ENCODE data around the gene CLBA1. TPM values are rescaled to one million over a fixed set of nuclear protein-coding genes. Genes with fewer than 3 reads are reported as not detected.

CLBA1 gene
- polyA plus RNA-seq, 2 donors = 6.5 to 8.3 TPM

DNA sequence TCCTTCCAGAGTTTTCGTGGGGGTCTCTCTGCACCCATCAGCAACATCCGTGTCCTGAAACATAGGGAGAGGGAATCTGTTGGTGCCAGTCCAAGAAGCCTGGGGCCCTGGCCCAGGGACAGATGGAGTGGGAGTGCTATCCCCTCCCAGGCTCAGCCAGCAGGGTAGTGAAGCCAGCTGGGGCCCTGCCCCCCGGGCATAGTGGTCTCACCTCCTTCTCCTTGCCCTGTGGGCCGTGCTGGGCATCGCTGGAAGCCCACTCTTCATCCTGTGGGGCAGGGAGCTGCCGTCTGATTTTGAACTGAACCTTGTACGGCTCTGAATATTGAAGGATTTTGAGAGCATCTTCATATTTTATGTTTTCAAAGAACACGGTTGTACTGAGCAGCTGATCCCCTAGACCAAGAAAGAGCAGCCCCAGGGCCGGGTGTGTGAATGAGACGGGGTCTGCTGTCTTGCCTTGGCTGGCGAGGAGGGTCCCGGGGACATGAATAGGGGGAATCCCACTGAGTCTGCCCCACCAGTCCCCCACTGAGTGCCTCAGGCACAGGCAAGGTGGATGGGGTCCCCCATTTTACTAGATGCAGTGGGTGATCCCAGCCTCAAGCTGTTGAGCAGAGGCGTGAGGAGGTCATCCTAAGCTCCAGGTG lies 30.7 kb upstream of the CLBA1 start:
- H3K27me3 ChIP-seq (ENCODE audit: control insufficient read depth in 1 of 2, insufficient read depth in 2 of 2, low read length in 2 of 2) = no peaks in the 10 kb centered on the region
- no peaks in the 10 kb centered on the region for H3K4me1 ChIP-seq (ENCODE audit: control insufficient read depth in 2 of 2, insufficient read depth in 2 of 2, low read length in 1 of 2)
- H3K36me3 ChIP-seq (ENCODE audit: control insufficient read depth in 2 of 2, insufficient read depth in 2 of 2, low read length in 1 of 2) = peaks cover 0 to 46% of the 10 kb centered on the region in 2 donors
- WGBS, 2 donors = 80 to 84% methylated on average over 13 of the region's 13 CpGs
- no peaks in the 10 kb centered on the region for H3K9me3 ChIP-seq (ENCODE audit: control insufficient read depth in 2 of 2, insufficient read depth in 1 of 2, low read depth in 1 of 2, low read length in 1 of 2)
- H3K27ac ChIP-seq (ENCODE audit: low read depth in 2 of 2, low read length in 1 of 2) = no peak overlapping the region
- no peak overlapping the region for H3K4me3 ChIP-seq (ENCODE audit: low read depth in 1 of 2, low read length in 2 of 2)

DNA sequence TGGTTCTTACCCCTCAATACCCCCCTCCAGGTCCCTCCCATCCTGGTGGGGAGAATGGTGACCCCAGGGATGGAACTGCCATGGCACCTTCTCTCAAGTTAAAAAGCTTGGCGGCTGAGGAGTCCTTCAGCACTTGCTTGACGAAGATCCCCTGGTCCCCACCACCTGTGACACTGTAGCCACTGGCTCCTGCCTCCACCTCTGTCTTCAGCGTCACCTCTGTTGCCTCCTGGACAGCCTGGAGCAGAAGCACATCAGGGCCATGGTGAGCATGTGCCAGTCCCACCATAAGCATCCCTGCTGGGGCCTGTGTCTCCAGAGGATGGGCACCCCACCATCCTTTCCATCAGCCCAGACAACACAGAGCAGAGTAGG lies 30.2 kb upstream of the CLBA1 start:
- no peaks in the 10 kb centered on the region for H3K4me1 ChIP-seq (ENCODE audit: control insufficient read depth in 2 of 2, insufficient read depth in 2 of 2, low read length in 1 of 2)
- 82 to 90% methylated on average over 3 of the region's 3 CpGs for WGBS, 2 donors
- no peak overlapping the region for H3K27ac ChIP-seq (ENCODE audit: low read depth in 2 of 2, low read length in 1 of 2)
- no peaks in the 10 kb centered on the region for H3K27me3 ChIP-seq (ENCODE audit: control insufficient read depth in 1 of 2, insufficient read depth in 2 of 2, low read length in 2 of 2)
- peaks cover 0 to 46% of the 10 kb centered on the region in 2 donors for H3K36me3 ChIP-seq (ENCODE audit: control insufficient read depth in 2 of 2, insufficient read depth in 2 of 2, low read length in 1 of 2)
- H3K4me3 ChIP-seq (ENCODE audit: low read depth in 1 of 2, low read length in 2 of 2) = no peak overlapping the region
- H3K9me3 ChIP-seq (ENCODE audit: control insufficient read depth in 2 of 2, insufficient read depth in 1 of 2, low read depth in 1 of 2, low read length in 1 of 2) = no peaks in the 10 kb centered on the region

DNA sequence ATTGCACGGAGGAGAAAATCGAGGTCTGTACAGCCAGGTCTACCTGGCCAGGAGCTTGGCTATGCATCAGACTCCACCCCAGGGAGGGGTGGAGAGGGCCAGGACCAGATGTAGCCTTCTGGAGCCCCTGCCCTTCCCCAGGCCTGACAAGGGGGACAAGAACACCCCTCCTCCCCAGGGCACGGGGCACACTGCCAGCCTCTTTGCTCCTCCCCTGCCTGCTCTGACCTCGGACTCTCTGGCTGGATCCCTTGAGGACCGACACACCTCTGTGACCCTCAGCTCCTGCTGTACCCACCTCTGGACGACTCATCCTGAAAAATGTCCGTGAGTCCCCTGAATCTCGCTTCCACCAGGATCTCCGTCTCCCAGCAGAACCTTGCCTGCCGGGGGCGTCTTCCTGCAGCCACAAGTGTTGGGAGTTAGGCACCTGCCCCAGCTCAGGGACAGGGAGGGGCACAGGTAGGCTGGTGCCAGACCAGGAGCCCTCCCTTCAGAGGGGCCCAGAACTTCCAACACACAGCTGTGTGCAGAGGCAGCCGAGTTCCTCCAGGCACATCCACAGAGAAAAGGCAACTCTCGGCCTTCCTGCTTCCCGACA lies 29.2 kb upstream of the CLBA1 start:
- H3K27me3 ChIP-seq (ENCODE audit: control insufficient read depth in 1 of 2, insufficient read depth in 2 of 2, low read length in 2 of 2) = no peaks in the 10 kb centered on the region

DNA sequence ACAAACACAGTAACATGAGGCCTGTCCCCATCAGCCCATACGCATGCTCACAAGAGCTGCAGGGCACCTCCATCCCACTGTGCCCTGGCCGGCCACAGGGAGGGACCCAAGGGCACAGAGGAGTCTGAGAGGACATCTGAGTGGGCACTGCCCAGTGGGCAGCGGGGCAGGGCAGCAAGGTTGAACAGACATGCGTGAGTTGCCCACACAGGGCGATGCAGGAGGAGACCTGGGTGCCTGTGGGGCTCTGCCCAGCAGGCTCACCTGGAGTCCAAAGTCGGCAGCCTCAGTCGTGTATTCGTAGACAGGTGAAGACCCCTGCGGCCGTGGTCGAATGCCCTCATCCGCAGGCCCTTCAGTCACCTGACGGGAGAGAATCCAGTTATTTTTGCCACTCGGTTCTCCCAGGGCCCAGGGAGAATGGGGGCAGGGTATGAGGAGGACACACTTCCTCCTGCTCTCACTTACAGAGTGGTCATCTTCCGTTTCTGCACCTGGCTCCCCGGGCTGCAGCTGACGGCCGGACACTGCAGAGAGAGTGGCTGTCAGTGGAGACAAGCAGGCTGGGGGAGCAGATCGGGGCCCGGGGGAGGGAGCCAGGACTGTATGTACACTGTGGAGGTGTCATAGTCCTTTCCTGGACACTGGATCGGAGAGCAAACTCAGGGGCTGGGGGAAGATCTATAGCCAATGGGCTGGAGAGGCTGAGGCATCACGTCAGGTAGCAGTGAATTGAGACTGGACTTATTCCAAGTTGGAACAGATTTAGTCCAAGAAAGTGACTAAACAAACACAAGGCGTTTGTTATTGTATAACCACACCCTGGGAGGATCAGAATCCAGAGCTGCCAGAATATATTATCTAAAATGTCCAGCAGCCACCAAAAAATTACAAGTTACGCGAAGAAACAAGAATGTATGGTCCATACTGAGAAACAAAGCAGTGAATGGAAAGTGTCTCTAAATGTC lies 28.2 kb upstream of the CLBA1 start:
- Histone ChIP-seq H3K27ac (ENCODE audit: low read depth in 2 of 2, low read length in 1 of 2) (peak overlapping the region in 1 of 2 donors; percentile 8), H3K36me3 (ENCODE audit: control insufficient read depth in 2 of 2, insufficient read depth in 2 of 2, low read length in 1 of 2) (peaks cover 0 to 43% of the 10 kb centered on the region in 2 donors), H3K4me1 (ENCODE audit: control insufficient read depth in 2 of 2, insufficient read depth in 2 of 2, low read length in 1 of 2) (no peaks in the 10 kb centered on the region), H3K9me3 (ENCODE audit: control insufficient read depth in 2 of 2, insufficient read depth in 1 of 2, low read depth in 1 of 2, low read length in 1 of 2) (no peaks in the 10 kb centered on the region), H3K27me3 (ENCODE audit: control insufficient read depth in 1 of 2, insufficient read depth in 2 of 2, low read length in 2 of 2) (no peaks in the 10 kb centered on the region), H3K4me3 (ENCODE audit: low read depth in 1 of 2, low read length in 2 of 2) (no peak overlapping the region)
- WGBS, 2 donors = 74 to 76% methylated on average over 25 of the region's 25 CpGs

More for the DNA sequence above, 29.2 kb upstream of the CLBA1 start:
- Histone ChIP-seq H3K4me3 (ENCODE audit: low read depth in 1 of 2, low read length in 2 of 2) (no peak overlapping the region), H3K9me3 (ENCODE audit: control insufficient read depth in 2 of 2, insufficient read depth in 1 of 2, low read depth in 1 of 2, low read length in 1 of 2) (no peaks in the 10 kb centered on the region), H3K36me3 (ENCODE audit: control insufficient read depth in 2 of 2, insufficient read depth in 2 of 2, low read length in 1 of 2) (peaks cover 0 to 46% of the 10 kb centered on the region in 2 donors), H3K4me1 (ENCODE audit: control insufficient read depth in 2 of 2, insufficient read depth in 2 of 2, low read length in 1 of 2) (no peaks in the 10 kb centered on the region), H3K27ac (ENCODE audit: low read depth in 2 of 2, low read length in 1 of 2) (no peak overlapping the region)
- WGBS, 2 donors = 78 to 87% methylated on average over 14 of the region's 14 CpGs

DNA sequence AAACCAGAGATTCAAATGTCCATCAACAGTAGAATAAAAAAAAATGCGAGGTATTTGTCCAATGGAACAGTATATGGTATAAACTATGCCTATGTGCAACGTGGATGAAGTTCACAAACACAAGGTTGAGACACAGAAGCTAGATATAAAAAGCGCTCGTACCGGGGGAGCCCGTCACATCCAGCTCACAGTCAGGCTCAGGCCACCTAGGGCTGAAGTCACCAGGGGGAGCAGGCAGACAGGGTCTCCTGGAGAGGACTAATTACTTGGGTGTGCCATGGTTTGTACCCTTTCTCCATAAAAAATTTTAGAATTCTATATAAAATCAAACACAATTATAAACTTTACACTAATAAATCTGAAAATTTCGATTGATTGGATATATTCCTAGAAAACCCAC lies 21.0 kb upstream of the CLBA1 start:
- no peak overlapping the region for H3K4me3 ChIP-seq (ENCODE audit: low read depth in 1 of 2, low read length in 2 of 2)
- no peaks in the 10 kb centered on the region for H3K9me3 ChIP-seq (ENCODE audit: control insufficient read depth in 2 of 2, insufficient read depth in 1 of 2, low read depth in 1 of 2, low read length in 1 of 2)
- H3K36me3 ChIP-seq (ENCODE audit: control insufficient read depth in 2 of 2, insufficient read depth in 2 of 2, low read length in 1 of 2) = peaks cover 0 to 3% of the 10 kb centered on the region in 2 donors
- peaks cover 4 to 22% of the 10 kb centered on the region in 2 donors for H3K4me1 ChIP-seq (ENCODE audit: control insufficient read depth in 2 of 2, insufficient read depth in 2 of 2, low read length in 1 of 2)
- H3K27ac ChIP-seq (ENCODE audit: low read depth in 2 of 2, low read length in 1 of 2) = no peak overlapping the region
- no peaks in the 10 kb centered on the region for H3K27me3 ChIP-seq (ENCODE audit: control insufficient read depth in 1 of 2, insufficient read depth in 2 of 2, low read length in 2 of 2)
- WGBS, 2 donors = 88 to 90% methylated on average over 7 of the region's 7 CpGs

DNA sequence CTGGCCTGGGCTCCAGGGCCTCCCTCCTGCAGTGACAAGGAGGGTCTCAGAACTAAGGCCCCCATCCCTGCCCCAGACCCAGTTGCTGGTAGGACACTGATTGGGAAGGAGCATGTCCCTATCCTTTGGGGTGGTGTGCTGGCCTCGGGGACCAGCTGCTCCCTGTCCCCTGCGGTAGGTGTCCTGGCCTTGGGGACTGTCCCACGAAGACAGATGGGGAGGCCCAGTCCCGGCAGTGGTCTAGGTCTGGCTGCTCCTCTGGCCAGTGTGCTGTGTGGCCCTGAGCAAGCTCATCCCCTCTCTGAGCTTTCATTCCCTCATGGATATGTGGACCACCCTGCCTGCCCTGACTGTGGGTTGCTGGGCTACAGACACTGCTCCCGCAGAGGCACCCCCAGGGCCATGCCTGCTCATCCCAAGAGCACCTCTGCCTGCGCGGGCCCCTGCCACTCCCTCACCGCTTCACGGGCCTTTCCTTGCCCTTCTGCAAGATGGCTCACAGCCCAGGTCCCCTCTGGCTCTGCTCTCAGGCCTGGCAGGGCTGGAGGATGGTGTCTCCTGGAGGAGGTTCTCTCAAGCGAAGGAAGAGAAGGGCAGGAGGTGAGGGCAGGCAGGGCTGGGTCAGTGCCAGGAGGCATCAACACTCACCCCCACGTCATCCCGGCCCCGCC lies 19.9 kb upstream of the CLBA1 start:
- H3K36me3 ChIP-seq (ENCODE audit: control insufficient read depth in 2 of 2, insufficient read depth in 2 of 2, low read length in 1 of 2) = peaks cover 0 to 3% of the 10 kb centered on the region in 2 donors
- WGBS, 2 donors = 67 to 68% methylated on average over 13 of the region's 13 CpGs
- no peaks in the 10 kb centered on the region for H3K27me3 ChIP-seq (ENCODE audit: control insufficient read depth in 1 of 2, insufficient read depth in 2 of 2, low read length in 2 of 2)
- no peak overlapping the region for H3K4me3 ChIP-seq (ENCODE audit: low read depth in 1 of 2, low read length in 2 of 2)
- H3K27ac ChIP-seq (ENCODE audit: low read depth in 2 of 2, low read length in 1 of 2) = peak overlapping the region; percentile 98 to 99
- H3K9me3 ChIP-seq (ENCODE audit: control insufficient read depth in 2 of 2, insufficient read depth in 1 of 2, low read depth in 1 of 2, low read length in 1 of 2) = no peaks in the 10 kb centered on the region
- H3K4me1 ChIP-seq (ENCODE audit: control insufficient read depth in 2 of 2, insufficient read depth in 2 of 2, low read length in 1 of 2) = peaks cover 6 to 28% of the 10 kb centered on the region in 2 donors

DNA sequence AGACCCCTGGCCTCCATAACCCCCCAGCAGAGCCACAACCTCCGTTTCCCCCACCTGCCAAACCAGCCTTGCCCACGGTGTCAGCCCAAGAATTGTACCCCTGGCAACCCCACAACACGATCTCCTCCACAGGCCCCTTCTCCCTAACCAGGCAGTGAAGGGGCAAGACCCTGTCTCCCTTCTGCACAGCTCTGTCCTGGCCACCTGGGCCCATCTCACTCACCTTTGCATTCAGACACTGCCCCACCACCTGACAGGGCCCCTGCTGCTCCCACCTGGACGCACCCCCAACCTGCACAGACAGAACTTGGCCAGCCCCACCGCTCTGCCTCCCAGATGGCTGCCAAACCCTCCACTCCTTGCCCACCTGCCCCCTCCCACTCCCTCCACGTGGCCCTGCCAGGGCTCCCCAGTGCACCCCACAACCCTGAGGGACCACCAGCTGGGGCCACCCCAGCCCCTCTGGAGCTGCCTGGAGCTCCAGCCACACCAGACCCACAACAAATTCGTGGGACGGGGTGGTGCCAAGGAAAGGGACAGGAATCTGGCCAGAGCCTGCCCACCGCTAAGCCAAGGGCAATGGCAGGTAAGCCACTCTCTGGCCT lies 19.2 kb upstream of the CLBA1 start:
- Histone ChIP-seq H3K9me3 (ENCODE audit: control insufficient read depth in 2 of 2, insufficient read depth in 1 of 2, low read depth in 1 of 2, low read length in 1 of 2) (no peaks in the 10 kb centered on the region), H3K36me3 (ENCODE audit: control insufficient read depth in 2 of 2, insufficient read depth in 2 of 2, low read length in 1 of 2) (peaks cover 0 to 3% of the 10 kb centered on the region in 2 donors), H3K27me3 (ENCODE audit: control insufficient read depth in 1 of 2, insufficient read depth in 2 of 2, low read length in 2 of 2) (no peaks in the 10 kb centered on the region), H3K4me1 (ENCODE audit: control insufficient read depth in 2 of 2, insufficient read depth in 2 of 2, low read length in 1 of 2) (peaks cover 6 to 33% of the 10 kb centered on the region in 2 donors), H3K27ac (ENCODE audit: low read depth in 2 of 2, low read length in 1 of 2) (peak overlapping the region; percentile 98 to 99), H3K4me3 (ENCODE audit: low read depth in 1 of 2, low read length in 2 of 2) (peak overlapping the region; percentile 18 to 77)
- 63 to 73% methylated on average over 9 of the region's 9 CpGs for WGBS, 2 donors

DNA sequence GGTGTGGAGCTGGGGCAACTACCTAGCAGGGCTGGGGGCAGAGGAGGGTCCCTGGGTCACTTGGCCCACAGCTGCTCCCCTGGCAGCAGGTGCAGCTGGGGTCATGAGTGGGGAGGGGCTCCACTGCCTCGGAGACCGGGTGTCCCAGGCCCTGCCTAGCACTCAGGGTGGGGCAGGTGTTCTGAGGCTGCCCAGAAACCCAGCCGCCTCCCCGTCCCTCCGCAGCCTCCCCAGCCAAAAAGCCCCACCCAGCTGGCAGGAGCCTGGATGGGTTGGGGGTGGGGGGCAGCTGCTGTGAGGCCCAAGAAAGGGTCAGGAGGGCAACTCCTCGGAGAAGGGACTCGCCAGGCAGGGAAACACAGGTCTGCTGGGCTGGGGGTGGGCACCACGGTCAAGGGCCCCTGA lies 18.6 kb upstream of the CLBA1 start:
- 18 to 32% methylated on average over 8 of the region's 8 CpGs for WGBS, 2 donors

More for the DNA sequence above, 18.6 kb upstream of the CLBA1 start:
- H3K4me1 ChIP-seq (ENCODE audit: control insufficient read depth in 2 of 2, insufficient read depth in 2 of 2, low read length in 1 of 2) = peaks cover 9 to 39% of the 10 kb centered on the region in 2 donors
- H3K36me3 ChIP-seq (ENCODE audit: control insufficient read depth in 2 of 2, insufficient read depth in 2 of 2, low read length in 1 of 2) = peaks cover 0 to 3% of the 10 kb centered on the region in 2 donors
- H3K27ac ChIP-seq (ENCODE audit: low read depth in 2 of 2, low read length in 1 of 2) = peak overlapping the region; percentile 98 to 99
- H3K27me3 ChIP-seq (ENCODE audit: control insufficient read depth in 1 of 2, insufficient read depth in 2 of 2, low read length in 2 of 2) = no peaks in the 10 kb centered on the region
- no peaks in the 10 kb centered on the region for H3K9me3 ChIP-seq (ENCODE audit: control insufficient read depth in 2 of 2, insufficient read depth in 1 of 2, low read depth in 1 of 2, low read length in 1 of 2)
- peak overlapping the region; percentile 77 to 81 for H3K4me3 ChIP-seq (ENCODE audit: low read depth in 1 of 2, low read length in 2 of 2)

Measured in esophagus (tissue), 2 donors.